Neural progenitor cell (in vitro differentiated cells): ENCODE data around the gene ICAM3.

ENCODE experiments used
- EZH2 ChIP-seq: fragments of 200-600 bp; sonication (generic); IDR thresholded peaks from 2 replicates; pipeline ENCODE4 v1.6.1; 2017; ENCODE audit warnings: antibody characterized with exemption, mild to moderate bottlenecking, moderate library complexity
- EZH2phosphoT487 ChIP-seq: fragments of 200-600 bp; sonication (generic); IDR thresholded peaks from 2 replicates; pipeline ENCODE4 v1.6.1; 2017; ENCODE audit warnings: antibody characterized with exemption
- TF ChIP-seq, protein P1 (sequence below): fragments of 200-600 bp; sonication (generic); IDR thresholded peaks from 2 replicates; pipeline ENCODE4 v1.5.1; 2017; ENCODE audit warnings: antibody characterized with exemption, mild to moderate bottlenecking

DNA sequence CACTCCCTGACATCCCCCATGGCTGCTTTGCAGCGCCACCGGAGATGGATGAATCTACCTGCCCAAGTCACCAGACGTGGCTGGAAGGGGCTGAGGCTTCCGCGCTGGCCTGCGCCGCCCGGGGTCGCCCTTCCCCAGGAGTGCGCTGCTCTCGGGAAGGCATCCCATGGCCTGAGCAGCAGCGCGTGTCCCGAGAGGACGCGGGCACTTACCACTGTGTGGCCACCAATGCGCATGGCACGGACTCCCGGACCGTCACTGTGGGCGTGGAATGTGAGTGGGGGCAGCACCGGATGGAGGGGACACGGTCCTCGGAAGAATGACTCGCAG, 45.1 kb downstream of the ICAM3 start:
- TF ChIP-seq, protein P1, sequence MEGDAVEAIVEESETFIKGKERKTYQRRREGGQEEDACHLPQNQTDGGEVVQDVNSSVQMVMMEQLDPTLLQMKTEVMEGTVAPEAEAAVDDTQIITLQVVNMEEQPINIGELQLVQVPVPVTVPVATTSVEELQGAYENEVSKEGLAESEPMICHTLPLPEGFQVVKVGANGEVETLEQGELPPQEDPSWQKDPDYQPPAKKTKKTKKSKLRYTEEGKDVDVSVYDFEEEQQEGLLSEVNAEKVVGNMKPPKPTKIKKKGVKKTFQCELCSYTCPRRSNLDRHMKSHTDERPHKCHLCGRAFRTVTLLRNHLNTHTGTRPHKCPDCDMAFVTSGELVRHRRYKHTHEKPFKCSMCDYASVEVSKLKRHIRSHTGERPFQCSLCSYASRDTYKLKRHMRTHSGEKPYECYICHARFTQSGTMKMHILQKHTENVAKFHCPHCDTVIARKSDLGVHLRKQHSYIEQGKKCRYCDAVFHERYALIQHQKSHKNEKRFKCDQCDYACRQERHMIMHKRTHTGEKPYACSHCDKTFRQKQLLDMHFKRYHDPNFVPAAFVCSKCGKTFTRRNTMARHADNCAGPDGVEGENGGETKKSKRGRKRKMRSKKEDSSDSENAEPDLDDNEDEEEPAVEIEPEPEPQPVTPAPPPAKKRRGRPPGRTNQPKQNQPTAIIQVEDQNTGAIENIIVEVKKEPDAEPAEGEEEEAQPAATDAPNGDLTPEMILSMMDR = peak; percentile 52
- peak; percentile 46 for TF ChIP-seq EZH2
- TF ChIP-seq EZH2phosphoT487 = peak; percentile 41
